Kidney tubule cell (primary cell): ENCODE results near the gene CCDC159.
"Not testable (repeated sequence)": the region's sequence is repeated elsewhere in the genome, so short reads cannot be mapped to it uniquely, and the experiment has no call there.

ENCODE experiments used
- DNase-seq: peaks from one replicate; pipeline ENCODE4 v3.0.0-alpha.2; 2018; ENCODE audit warnings: low spot score

Gene CCDC159, protein sequence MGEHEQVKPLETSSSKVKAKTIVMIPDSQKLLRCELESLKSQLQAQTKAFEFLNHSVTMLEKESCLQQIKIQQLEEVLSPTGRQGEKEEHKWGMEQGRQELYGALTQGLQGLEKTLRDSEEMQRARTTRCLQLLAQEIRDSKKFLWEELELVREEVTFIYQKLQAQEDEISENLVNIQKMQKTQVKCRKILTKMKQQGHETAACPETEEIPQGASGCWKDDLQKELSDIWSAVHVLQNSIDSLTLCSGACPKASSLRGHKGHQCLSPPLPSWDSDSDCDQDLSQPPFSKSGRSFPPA

GRCh38 chr19:11346104-11346940, at the start of gene CCDC159, which contains the start of gene TMEM205:
CCDC159 (plus strand) TSS chr19:11346519; CDS start chr19:11346607, 88 bp downstream.
TMEM205 (minus strand) TSS chr19:11346268; CDS start chr19:11345619, 649 bp downstream.
- peak; percentile 100 for DNase-seq

DNA sequence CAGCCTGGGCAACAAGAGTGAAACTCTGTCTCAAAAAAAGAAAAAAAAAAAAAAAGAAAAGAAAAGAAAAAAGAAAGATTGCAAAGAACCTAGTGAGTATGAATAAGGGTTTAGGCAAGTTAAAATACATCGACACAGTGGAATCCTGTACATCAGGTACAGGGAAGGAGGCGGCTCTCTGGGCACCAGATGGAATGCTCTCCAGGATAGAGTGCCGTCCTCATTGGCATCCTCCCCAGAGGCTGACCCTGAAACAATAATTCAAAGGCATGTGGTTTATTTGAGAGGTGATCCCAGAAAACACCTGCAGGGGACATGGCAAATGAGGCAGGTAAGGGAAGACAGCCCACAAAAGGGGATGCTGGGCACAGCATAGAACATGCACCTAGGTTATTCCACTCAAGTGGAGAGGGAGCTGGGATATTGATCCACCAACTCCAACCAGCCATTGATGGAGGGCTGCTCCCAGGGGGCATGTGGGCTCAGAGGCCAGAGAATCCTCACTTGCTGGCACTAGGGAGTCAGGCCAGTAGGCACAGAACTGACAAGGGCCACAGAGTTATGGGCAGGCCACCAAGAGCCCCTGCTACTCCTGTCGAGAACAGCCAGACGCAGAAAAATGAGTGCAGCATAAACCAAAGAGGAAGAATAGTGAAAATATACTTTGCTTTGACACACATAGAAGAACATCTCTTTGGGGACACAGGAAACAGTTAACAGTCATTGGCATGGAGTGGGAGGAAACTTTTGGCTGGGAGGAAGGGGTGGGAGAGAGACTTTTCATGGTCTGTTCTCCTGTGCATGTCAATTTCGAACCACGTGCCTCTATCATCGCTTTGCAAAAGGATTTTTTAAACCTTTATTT, 46.1 kb upstream of the CCDC159 start:
- no peak for DNase-seq

GRCh38 chr19:11300811-11301120, 45.6 kb upstream of the CCDC159 start:
- no peak for DNase-seq

GRCh38 chr19:11304936-11305335, 41.4 kb upstream of the CCDC159 start:
- no peak for DNase-seq

GRCh38 chr19:11306337-11306736, 40.0 kb upstream of the CCDC159 start:
- no peak for DNase-seq

DNA sequence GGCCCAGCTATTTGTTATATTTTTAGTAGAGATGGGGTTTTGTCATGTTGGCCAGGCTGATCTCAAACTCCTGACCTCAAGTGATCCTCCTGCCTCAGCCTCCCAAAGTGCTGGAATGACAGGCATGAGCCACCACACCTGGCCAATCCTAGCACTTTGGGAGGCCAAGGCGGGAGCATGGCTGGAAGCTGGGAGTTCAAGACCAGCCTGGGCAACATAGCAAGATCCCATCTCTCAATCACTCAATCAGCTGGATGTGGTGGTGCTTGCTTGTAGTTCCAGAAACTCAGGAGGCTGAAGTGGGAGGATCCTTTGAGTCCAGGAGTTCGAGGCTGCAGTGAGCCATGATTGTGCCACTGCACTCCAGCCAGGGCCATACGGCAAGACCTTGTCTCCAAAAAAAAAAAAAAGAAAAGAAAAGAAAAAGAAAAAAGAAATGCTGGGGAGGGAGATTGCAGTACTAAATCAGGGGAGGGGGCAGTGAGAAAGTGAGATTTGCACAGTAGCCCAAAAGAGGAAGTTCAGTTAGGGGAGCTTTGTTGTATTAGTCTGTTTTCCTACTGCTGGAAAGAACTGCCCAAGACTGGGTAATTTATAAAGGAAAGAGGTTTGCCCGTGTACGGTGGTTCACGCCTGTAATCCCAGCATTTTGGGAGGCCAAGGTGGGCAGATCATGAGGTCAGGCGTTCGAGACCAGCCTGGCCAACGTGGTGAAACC, 25.9 kb upstream of the CCDC159 start:
- DNase-seq = not testable (repeated sequence)

DNA sequence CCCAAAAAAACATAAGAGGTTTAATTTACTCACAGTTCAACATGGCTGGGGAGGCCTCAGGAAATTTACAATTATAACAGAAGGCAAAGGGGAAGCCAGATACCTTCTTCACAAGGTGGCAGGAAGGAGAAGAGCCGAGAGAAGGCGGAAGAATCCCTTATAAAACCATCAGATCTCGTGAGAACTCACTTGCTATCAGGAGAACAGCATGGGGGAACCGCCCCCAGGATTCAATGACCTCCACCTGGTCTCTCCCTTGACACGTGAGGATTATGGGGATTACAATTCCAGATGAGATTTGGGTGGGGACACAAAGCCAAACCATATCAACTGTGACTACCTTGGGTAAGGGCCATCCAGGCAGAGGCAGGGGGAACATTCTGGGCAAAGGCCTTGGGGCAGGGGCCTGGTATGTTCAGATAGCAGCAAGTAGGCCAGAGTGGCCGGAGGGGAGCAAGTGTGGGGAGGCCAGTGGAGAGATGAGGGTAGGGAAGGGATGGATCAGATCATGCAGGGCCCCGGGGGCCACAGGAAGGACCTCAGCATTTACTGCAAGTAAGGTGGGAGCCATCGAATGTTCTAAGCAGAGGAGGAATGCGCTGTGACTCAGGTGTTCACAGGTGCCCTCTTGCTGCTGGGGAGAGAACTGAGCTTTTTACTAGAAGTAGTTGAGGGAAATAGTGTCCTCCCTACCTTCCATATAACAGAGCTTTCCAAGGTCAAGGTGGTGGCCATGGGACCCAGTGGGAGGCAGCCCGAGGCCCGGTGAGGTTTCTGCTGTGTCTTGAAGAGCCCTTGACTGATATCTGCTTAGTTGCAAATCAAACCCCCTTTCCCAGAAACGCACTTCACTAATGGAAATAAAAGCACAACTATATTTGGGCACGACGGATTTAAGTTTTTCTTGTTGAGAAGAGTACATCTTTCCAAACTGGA, 24.9 kb upstream of the CCDC159 start:
- DNase-seq = no peak

DNA sequence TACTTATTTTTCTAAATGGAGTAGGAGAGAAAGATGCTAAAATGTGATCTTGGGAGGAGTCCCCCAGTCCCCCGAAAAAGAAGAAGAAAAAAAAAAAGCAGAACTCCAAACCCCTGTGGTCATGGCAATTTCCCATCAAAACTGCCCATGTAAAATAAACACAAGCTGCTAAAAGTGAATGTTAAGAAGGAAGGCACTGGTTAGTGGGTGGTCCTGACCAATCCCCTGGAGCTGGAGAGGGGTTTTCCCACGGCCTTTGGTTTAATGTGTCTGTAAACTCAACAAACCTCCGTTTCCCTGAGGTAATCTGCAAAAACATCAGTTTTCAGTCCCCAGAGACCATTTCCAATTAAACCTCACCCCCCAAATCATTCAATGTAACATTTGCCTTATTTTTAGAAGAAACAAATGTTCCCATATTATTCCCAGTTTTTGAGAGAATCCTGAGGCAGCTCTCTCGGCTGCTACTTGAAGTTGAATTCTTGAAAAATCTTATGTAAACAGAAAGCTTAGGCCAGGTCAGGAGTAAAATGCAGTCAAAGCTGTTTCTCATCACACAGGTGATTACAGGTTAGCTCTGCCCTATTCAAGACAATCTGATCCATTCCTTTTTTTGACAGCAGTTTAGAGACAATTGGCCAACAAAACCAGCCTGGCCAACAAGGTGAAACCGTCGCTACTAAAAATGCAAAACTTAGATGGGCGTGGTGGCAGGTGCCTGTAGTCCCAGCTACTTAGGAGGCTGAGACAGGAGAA, 23.9 kb upstream of the CCDC159 start:
- no peak for DNase-seq

DNA sequence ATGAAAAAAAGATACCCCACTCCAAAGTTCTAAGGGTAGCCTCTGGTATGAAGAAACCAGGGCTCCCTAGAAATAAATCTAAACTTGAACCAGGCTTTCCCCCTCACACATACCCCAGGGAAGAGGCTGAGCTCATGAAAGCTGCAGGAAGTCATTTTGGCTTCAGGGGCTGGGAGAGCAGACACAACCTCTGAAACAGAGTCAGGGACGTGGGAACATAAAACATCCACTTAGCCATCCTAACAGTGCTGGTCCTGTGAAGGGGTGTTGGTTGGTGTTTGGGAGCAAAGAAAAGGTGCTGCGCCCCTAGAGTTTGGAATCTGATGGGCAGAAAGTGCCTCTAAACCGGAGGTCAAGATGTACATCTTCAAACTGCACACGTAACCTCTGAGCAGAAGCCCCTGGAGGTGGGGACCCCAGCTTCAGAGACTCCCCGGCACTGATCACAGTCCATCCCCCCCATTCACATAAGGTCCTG, 22.7 kb upstream of the CCDC159 start:
- no peak for DNase-seq

GRCh38 chr19:11324079-11324661, 22.1 kb upstream of the CCDC159 start:
- DNase-seq = peak; percentile 83

DNA sequence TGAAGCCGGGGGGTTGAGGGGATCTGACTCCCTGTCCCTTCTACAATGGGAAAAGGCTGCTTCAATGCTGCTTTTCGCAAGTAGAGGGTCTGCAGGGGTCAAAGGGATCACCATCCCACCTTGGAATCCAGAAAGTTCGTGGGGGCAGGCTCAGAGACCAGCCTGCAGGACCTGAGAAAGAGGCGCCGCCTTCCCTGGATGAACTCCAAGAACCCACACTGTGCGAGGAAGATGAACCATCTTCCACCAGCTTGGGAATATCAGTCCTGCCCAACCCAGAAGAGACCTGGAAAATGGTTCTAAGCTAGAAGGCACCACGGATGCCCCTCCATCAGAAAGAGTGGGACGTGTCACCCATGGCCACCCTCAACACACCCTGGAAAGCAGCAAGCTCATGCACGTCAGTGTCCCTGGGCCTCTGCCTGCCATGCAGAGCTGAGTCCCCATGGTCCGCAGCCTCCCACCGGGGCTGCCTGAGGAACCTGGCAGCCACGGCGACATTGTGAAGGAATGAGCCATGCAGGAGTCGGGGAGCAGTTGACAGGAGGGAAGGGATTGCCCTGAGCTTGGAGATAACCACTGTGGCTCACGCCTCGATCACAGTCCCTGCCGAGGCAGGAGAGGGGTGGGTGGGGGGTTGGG, 21.4 kb upstream of the CCDC159 start:
- no peak for DNase-seq

DNA sequence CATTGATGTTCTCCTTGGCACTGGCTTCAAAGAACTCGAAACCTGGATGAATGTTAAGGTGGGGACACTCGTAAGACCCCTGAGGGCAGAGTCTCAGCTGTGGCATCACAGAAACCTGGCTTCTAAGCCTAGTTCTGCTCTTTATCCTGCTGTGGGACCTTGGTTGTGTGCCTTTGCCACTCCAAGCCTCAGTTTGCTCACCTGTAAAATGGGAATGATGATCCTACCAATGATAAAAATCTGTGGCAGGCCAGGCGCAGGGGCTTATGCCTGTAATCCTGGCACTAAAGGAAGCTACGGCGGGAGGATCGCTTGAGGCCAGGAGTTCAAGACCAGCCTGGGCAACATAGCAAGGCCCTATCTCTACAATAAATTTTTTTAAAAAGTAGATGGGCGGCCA, 20.8 kb upstream of the CCDC159 start:
- DNase-seq = no peak

DNA sequence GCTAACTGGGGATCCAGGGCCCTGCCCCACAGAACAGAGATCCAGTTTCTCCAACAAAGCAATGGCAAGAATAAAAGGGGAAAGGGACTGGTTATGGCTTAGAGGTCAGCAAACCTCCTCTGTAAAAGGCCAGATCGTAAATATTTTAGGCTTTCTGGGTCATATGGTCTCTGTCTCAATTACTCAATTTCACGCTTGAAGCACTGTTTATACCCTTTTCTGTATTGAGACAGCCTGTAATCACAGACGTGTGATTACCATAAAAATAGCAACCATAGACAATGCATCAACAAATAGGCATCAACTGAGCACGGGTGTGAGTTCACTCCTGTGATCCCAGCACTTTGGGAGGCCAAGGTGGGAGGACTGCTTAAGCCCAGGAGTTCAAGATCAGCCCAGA, 16.2 kb upstream of the CCDC159 start:
- no peak for DNase-seq

DNA sequence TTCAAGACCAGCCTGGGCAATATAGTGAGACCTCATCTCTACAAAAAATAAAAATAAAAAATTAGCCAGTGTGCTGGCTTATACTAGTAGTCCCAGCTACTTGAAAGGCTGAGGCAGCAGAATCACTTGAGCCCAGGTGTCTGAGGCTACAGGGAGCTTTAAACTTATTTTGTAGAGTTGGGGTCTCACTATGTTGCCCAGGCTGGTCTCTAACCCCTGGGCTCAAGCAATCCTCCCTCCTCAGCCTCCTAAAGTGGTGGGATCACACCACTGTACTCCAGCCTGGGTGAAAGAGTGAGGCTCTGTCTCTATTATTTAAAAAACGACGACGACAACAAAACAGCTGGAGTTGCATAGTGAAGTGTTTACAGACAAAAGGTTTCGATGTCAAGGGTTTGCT, 14.8 kb upstream of the CCDC159 start:
- no peak for DNase-seq

GRCh38 chr19:11332822-11333221, 13.5 kb upstream of the CCDC159 start:
- no peak for DNase-seq

DNA sequence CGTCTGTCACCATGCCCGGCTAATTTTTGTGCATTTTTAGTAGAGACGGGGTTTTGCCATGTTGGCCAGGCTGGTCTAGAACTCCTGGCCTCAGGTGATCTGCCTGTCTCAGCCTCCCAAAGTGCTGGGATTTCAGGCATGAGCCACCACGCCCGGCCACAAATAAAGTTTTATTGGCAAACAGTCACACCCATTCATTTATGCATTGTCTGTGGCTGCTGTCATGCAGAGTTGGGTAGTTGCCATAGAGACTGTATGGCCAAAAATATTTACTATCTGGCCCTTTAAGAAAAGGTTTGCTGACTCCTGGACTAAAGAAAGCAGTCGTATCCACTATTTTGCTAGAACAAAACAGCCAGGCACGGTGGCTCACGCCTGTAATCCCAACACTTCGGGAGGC, 12.5 kb upstream of the CCDC159 start:
- peak; percentile 40 for DNase-seq

GRCh38 chr19:11335449-11336146, 10.7 kb upstream of the CCDC159 start:
- DNase-seq = no peak

DNA sequence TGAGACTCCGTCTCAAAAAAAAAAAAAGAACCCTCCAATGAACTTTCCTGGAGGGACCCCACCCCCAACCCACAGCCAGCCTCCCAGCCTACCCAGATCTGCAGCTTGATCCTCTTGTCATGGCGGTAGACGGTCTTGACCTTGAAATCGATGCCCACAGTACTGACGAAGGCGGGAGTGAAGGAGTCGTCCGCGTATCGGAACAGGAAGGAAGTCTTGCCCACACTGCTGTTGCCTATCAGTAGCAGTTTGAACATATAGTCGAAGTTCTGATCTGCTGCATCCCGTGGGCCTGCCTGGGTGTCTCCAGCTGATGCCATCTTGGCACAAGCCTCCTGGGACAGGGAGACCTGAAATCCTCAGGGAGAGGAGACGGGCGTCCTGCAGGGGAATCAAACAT, 9.2 kb upstream of the CCDC159 start:
- no peak for DNase-seq
